ENCODE results near the gene SCGB1A1. TPM values are rescaled to one million over a fixed set of nuclear protein-coding genes. Genes with fewer than 3 reads are reported as not detected.

SCGB1A1 gene
- total and polyA plus RNA-seq, 2 donors (not counting 1 experiment from before 2014, with no cell fraction given): not detected

- intact Hi-C loops (cut with micrococcal nuclease): no loop called here
- TF ChIP-seq CTCF (IDR thresholded peaks at IDR 0.05) (no peak), EZH2 (IDR thresholded peaks at IDR 0.05; ENCODE audit: borderline replicate concordance, insufficient read depth, low read depth, low read length, poor library complexity, severe bottlenecking) (no peak)
- Mint-ChIP-seq H3K4me3 (no peak overlapping the region), H3K27me3 (peaks cover 4% of the 10 kb centered on the region), H3K4me1 (no peaks in the 10 kb centered on the region), H3K27ac (no peak overlapping the region), H3K9me3 (ENCODE audit: insufficient read depth) (no peaks in the 10 kb centered on the region)
- H3K4me1 ChIP-seq (ENCODE audit: control insufficient read depth in 2 of 2, insufficient read depth in 2 of 2, low read length in 2 of 2): no peaks in the 10 kb centered on the region
- H3K79me2 ChIP-seq (ENCODE audit: control insufficient read depth, insufficient read depth, low read length): no peaks in the 10 kb centered on the region
- H3K36me3 ChIP-seq (replicated peaks in 1 of 2; ENCODE audit: control extremely low read depth in 1 of 2, control insufficient read depth in 1 of 2, extremely low read depth in 1 of 2, insufficient read depth in 2 of 2, low read length in 1 of 2): no peaks in the 10 kb centered on the region
- no peak overlapping the region for H2AFZ ChIP-seq (ENCODE audit: insufficient read depth, low read depth, low read length, poor library complexity, severe bottlenecking)
- 93% methylated on average over 12 of the region's 12 CpGs for WGBS (ENCODE audit: insufficient coverage)
- ChIA-PET POLR2A (no interaction called here), CTCF (interaction anchor here (1.2 kb wide), 1 partner anchor 8 kb away, joined by 4 read pairs; no protein-coding TSS in a partner anchor)
- H3K9me3 ChIP-seq (ENCODE audit: control extremely low read depth in 1 of 3, control insufficient read depth in 2 of 3, insufficient read depth in 1 of 3, low read length in 2 of 3): no peaks in the 10 kb centered on the region
- H3K27me3 ChIP-seq (replicated peaks in 1 of 4; ENCODE audit: control extremely low read depth in 1 of 4, control insufficient read depth in 3 of 4, insufficient read depth in 4 of 4, low read length in 3 of 4): no peaks in the 10 kb centered on the region
- ATAC-seq (ENCODE audit: low read depth) (no peak), DNase-seq (no peak)
- H4K20me1 ChIP-seq (ENCODE audit: control insufficient read depth, insufficient read depth, low read length, poor library complexity, severe bottlenecking): no peaks in the 10 kb centered on the region
- H3K4me3 ChIP-seq (ENCODE audit: control extremely low read depth in 1 of 5, extremely low read depth in 1 of 5, insufficient read depth in 1 of 5, low read depth in 2 of 5, low read length in 4 of 5): no peak overlapping the region
- H3K27ac ChIP-seq (ENCODE audit: low read length in 2 of 2): no peak overlapping the region
- no peak overlapping the region for H3K4me2 ChIP-seq (replicated peaks; ENCODE audit: low read depth, low read length, poor library complexity, severe bottlenecking)
- no peak overlapping the region for H3K9ac ChIP-seq (ENCODE audit: low read length)
These were observed 2.2 kb upstream of the SCGB1A1 start for GRCh38 chr11:62416596-62416995.

DNA sequence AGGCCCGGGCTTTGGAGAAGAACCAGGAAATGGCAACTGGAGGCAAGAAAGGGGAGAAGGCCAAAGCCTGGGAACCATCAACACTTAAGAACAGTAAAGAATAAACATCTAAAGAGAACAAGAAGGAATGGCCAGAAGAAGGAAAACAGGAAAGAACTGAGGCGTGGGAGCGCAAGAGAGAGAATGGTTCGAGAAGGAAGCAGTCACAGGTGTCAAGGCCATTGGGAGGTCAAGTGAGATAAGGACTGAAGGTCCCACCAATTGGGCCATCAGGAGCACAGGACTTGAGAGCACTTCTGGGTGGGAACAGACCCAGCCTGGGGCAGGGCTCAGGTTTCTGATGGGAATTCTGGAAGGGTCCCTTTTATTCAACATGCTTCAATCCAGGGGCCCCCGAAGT lies 697 bp upstream of the SCGB1A1 start:
- intact Hi-C loops (cut with micrococcal nuclease): no loop called here
- Mint-ChIP-seq H3K9me3 (ENCODE audit: insufficient read depth) (no peaks in the 10 kb centered on the region), H3K27ac (no peak overlapping the region), H3K27me3 (peaks cover 5% of the 10 kb centered on the region), H3K4me1 (no peaks in the 10 kb centered on the region), H3K4me3 (no peak overlapping the region)
- no peaks in the 10 kb centered on the region for H3K27me3 ChIP-seq (replicated peaks in 1 of 4; ENCODE audit: control extremely low read depth in 1 of 4, control insufficient read depth in 3 of 4, insufficient read depth in 4 of 4, low read length in 3 of 4)
- no peaks in the 10 kb centered on the region for H3K79me2 ChIP-seq (ENCODE audit: control insufficient read depth, insufficient read depth, low read length)
- WGBS (ENCODE audit: insufficient coverage): 97% methylated on average over 4 of the region's 5 CpGs
- ATAC-seq (ENCODE audit: low read depth) (no peak), DNase-seq (no peak)
- no peaks in the 10 kb centered on the region for H4K20me1 ChIP-seq (ENCODE audit: control insufficient read depth, insufficient read depth, low read length, poor library complexity, severe bottlenecking)
- CTCF ChIA-PET: no interaction called here
- no peak overlapping the region for H3K4me2 ChIP-seq (replicated peaks; ENCODE audit: low read depth, low read length, poor library complexity, severe bottlenecking)
- TF ChIP-seq EZH2 (IDR thresholded peaks at IDR 0.05; ENCODE audit: borderline replicate concordance, insufficient read depth, low read depth, low read length, poor library complexity, severe bottlenecking) (no peak), CTCF (IDR thresholded peaks at IDR 0.05) (no peak)
- H2AFZ ChIP-seq (ENCODE audit: insufficient read depth, low read depth, low read length, poor library complexity, severe bottlenecking): no peak overlapping the region
- no peaks in the 10 kb centered on the region for H3K4me1 ChIP-seq (ENCODE audit: control insufficient read depth in 2 of 2, insufficient read depth in 2 of 2, low read length in 2 of 2)
- POLR2A ChIA-PET: no interaction called here
- H3K36me3 ChIP-seq (replicated peaks in 1 of 2; ENCODE audit: control extremely low read depth in 1 of 2, control insufficient read depth in 1 of 2, extremely low read depth in 1 of 2, insufficient read depth in 2 of 2, low read length in 1 of 2): no peaks in the 10 kb centered on the region
- no peaks in the 10 kb centered on the region for H3K9me3 ChIP-seq (ENCODE audit: control extremely low read depth in 1 of 3, control insufficient read depth in 2 of 3, insufficient read depth in 1 of 3, low read length in 2 of 3)
- H3K27ac ChIP-seq (ENCODE audit: low read length in 2 of 2): no peak overlapping the region
- no peak overlapping the region for H3K4me3 ChIP-seq (ENCODE audit: control extremely low read depth in 1 of 5, extremely low read depth in 1 of 5, insufficient read depth in 1 of 5, low read depth in 2 of 5, low read length in 4 of 5)
- no peak overlapping the region for H3K9ac ChIP-seq (ENCODE audit: low read length)

All from B cell (primary cell).